RWPE1 (cell line): ENCODE results near the gene GJC1.
"Not testable (repeated sequence)": the region's sequence is repeated elsewhere in the genome, so short reads cannot be mapped to it uniquely, and the experiment has no call there.

Source experiments
- CTCF ChIA-PET: fragments of 350-600 bp; sonication (Branson Sonifier 250); formaldehyde crosslinking; extraction: SDS; loops from one replicate; lab custom pipeline; 2021; lab: Yijun Ruan, JAX
- POLR2A ChIA-PET: fragments of 400-600 bp; formaldehyde crosslinking; extraction: SDS; loops from one replicate; lab custom pipeline; 2020; ENCODE audit warnings: antibody characterized with exemption; ENCODE audit not compliant: low non-redundant PET; lab: Yijun Ruan, JAX
- DNase-seq: peaks from one replicate; pipeline ENCODE4 v3.0.0; 2012; ENCODE audit warnings: low spot score
- H3K27ac ChIP-seq: fragments of 450-650 bp; 2 replicates; pipeline ENCODE4 v1.5.1; 2017
- CTCF ChIP-seq: fragments of 450-650 bp; conservative IDR thresholded peaks from 2 replicates; pipeline ENCODE4 v1.5.1; 2017; ENCODE audit warnings: low read depth, mild to moderate bottlenecking

The GJC1 gene

GRCh38 chr17:44828919-44829522, 1.1 kb downstream of the GJC1 start:
- ChIA-PET CTCF (interaction anchor here (0.7 to 2.0 kb wide), 5 partner anchors 8 to 351 kb away, joined by 3 to 7 read pairs (median 3); no protein-coding TSS in a partner anchor), POLR2A (no interaction called here)
- no peak for TF ChIP-seq CTCF
- peak overlapping the region; percentile 86 for H3K27ac ChIP-seq
- DNase-seq, result no peak

GRCh38 chr17:44827863-44828262, 2.2 kb downstream of the GJC1 start:
- CTCF ChIA-PET, result interaction anchor here (0.6 to 1.2 kb wide), 3 partner anchors 49 to 54 kb away, joined by 3 to 5 read pairs (median 5); no protein-coding TSS in a partner anchor

GRCh38 chr17:44826123-44826790, 3.8 kb downstream of the GJC1 start:
- peak overlapping the region; percentile 24 for H3K27ac ChIP-seq
- CTCF ChIA-PET, result interaction anchor here (0.9 to 1.0 kb wide), 3 partner anchors 38 to 53 kb away, joined by 3 to 5 read pairs (median 3); no protein-coding TSS in a partner anchor
- TF ChIP-seq CTCF, result no peak
- no peak for DNase-seq
- POLR2A ChIA-PET, result interaction anchor here (0.6 kb wide), 1 partner anchor 23 kb away, joined by 5 read pairs; no protein-coding TSS in a partner anchor

More at GRCh38 chr17:44827863-44828262, 2.2 kb downstream of the GJC1 start:
- DNase-seq, result peak; percentile 34
- peak overlapping the region; percentile 44 for H3K27ac ChIP-seq
- POLR2A ChIA-PET, result no interaction called here
- TF ChIP-seq CTCF, result no peak

DNA sequence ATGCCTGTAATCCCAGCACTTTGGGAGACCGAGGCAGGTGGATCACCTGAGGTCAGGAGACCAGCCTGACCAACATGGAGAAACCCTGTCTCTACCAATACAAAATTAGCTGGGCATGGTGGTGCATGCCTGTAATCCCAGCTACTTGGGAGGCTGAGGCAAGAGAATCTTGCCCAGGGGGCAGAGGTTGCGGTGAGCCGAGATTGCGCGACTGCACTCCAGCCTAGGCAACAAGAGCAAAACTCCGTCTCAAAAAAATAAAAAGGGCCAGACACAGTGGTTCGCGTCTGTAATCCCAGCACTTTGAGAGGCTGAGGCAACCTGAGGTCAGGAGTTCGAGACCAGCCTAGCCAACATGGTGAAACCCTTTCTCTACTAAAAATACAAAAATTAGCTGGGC, 4.9 kb downstream of the GJC1 start:
- DNase-seq, CTCF ChIA-PET, POLR2A ChIA-PET: not testable (repeated sequence)
- peak overlapping the region; percentile 24; the same call in 1 of the 2 replicates for H3K27ac ChIP-seq

DNA sequence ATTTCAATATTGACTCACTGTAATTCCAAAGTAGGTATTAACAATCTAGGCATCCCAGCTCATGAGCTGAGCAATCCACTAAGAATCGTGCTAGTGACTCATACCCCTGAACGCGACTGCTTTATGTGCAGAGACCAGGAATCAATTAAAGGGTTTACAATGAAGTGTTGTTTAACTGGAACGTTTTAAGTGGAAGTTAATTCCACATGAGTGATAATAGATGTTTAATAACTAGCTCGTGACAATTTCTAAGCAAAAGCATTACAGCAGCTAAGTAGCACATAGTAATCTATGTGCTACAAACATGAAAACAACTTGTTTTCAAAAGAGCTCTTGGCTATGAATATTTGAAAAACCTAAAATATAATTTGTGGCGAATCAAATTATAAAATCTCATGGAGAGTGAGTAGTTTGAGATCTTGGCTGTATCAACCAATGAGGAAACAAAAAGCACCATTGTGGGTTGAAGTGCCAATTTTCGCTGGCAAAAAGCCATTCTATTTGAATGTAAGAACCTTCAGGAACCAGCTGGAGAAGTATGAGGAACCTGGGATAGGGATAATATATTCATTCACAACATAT, 9.4 kb downstream of the GJC1 start:
- TF ChIP-seq CTCF, result no peak
- ChIA-PET POLR2A (no interaction called here), CTCF (interaction anchor here (0.5 to 0.9 kb wide), 6 partner anchors 9 to 45 kb away, joined by 3 to 5 read pairs (median 4); no protein-coding TSS in a partner anchor)
- peak overlapping the region; percentile 67 for H3K27ac ChIP-seq
- peak; percentile 88 for DNase-seq

DNA sequence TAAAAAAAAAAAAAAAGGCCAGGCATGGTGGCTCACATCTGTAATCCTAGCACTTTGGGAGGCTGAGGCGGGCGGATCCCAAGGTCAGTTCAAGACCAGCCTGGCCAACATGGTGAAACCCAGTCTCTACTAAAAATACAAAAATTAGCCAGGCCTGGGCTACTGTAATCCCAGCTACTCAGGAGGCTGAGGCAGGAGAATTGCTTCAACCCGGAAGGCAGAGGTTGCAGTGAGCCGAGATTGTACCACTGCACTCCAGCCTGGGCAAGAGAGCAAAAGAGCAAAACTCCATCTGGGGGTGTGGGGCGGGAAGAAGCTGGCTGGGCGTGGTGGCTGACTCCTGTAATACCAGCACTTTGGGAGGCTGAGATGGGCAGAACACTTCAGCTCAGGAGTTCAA, 11.6 kb downstream of the GJC1 start:
- CTCF ChIA-PET, result interaction anchor here (0.7 kb wide), 2 partner anchors 18 to 44 kb away, joined by 3 to 4 read pairs; no protein-coding TSS in a partner anchor
- POLR2A ChIA-PET, result interaction anchor here (0.6 kb wide), 1 partner anchor 287 kb away, joined by 6 read pairs; no protein-coding TSS in a partner anchor
- H3K27ac ChIP-seq, result peak overlapping the region; percentile 26

GRCh38 chr17:44812263-44812662, 17.8 kb downstream of the GJC1 start:
- H3K27ac ChIP-seq, result peak overlapping the region; percentile 22; the same call in 1 of the 2 replicates
- CTCF ChIA-PET, result interaction anchor here (0.7 kb wide), 2 partner anchors 39 to 150 kb away, joined by 3 read pairs; no protein-coding TSS in a partner anchor
- POLR2A ChIA-PET, result no interaction called here
- TF ChIP-seq CTCF, result no peak
- DNase-seq, result no peak

More for the DNA sequence above, 11.6 kb downstream of the GJC1 start:
- not testable (repeated sequence) for DNase-seq

DNA sequence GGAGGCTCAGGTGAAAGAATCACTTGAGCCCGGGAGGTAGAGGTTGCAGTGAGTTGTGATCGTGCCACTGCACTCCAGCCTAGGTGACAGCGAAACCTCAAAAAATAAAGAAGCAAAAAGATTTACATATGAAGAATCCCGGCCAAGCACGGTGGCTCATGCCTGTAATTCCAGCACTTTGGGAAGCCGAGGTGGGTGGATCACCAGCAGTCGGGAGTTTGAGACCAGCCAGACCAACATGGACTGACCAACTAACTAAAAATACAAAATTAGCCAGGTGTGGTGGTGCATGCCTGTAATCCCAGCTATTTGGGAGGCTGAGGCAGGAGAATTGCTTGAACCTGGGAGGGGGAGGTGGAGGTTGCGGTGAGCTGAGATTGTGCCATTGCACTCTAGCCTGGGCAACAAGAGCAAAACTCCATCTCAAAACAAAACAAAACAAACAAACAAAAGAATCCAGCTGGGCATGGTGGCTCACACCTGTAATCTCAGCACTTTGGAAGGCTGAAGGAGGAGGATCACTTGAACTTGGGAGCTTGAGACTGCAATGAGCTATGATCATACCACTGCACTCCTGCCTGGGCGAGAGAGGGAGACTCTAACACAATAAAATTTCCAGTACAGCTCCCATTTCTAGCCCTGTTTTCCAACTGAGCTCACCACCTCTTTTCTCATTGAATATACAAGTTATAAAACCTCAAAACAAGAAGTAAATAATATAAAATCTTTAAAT, 21.3 kb downstream of the GJC1 start:
- POLR2A ChIA-PET, H3K27ac ChIP-seq, DNase-seq: not testable (repeated sequence)
- CTCF ChIA-PET, result interaction anchor here (0.6 kb wide), 1 partner anchor 454 kb away, joined by 4 read pairs; no protein-coding TSS in a partner anchor
